Measurements from ENCODE around the gene TAB3.
A peak's percentile ranks its signal among the peaks of the same experiment; 100 is the strongest.

TAB3 gene

GRCh38 chrX:30889147-30890140 lies at the start of gene TAB3:
Gene TAB3 (minus strand): TSS chrX:30889254. CDS start chrX:30859588, 29,666 bp downstream.
- DNase-seq: peak; percentile 97

GRCh38 chrX:30938295-30938694 lies 49.2 kb upstream of the TAB3 start:
- DNase-seq: no peak

GRCh38 chrX:30935985-30936384 lies 46.9 kb upstream of the TAB3 start:
- no peak for DNase-seq

- DNase-seq: no peak
These were observed 42.9 kb upstream of the TAB3 start for GRCh38 chrX:30931920-30932319.

- DNase-seq: no peak
These were observed 41.6 kb upstream of the TAB3 start for GRCh38 chrX:30930679-30931078.

- DNase-seq: no peak
These were observed 41.1 kb upstream of the TAB3 start for GRCh38 chrX:30930143-30930542.

GRCh38 chrX:30920271-30920670 lies 31.2 kb upstream of the TAB3 start:
- DNase-seq: no peak

- no peak for DNase-seq
These were observed 29.4 kb upstream of the TAB3 start for GRCh38 chrX:30918480-30918879.

GRCh38 chrX:30913492-30913891 lies 24.4 kb upstream of the TAB3 start:
- no peak for DNase-seq

GRCh38 chrX:30910124-30910860 lies 21.2 kb upstream of the TAB3 start:
- peak; percentile 20 for DNase-seq

GRCh38 chrX:30906726-30907125 lies 17.7 kb upstream of the TAB3 start:
- DNase-seq: no peak

- no peak for DNase-seq
These were observed 16.3 kb upstream of the TAB3 start for GRCh38 chrX:30905321-30905720.

GRCh38 chrX:30904632-30905031 lies 15.6 kb upstream of the TAB3 start:
- no peak for DNase-seq

GRCh38 chrX:30904186-30904585 lies 15.1 kb upstream of the TAB3 start:
- no peak for DNase-seq

- DNase-seq: no peak
These were observed 11.2 kb upstream of the TAB3 start for GRCh38 chrX:30900227-30900626.

- no peak for DNase-seq
These were observed 9.8 kb upstream of the TAB3 start for GRCh38 chrX:30898886-30899285.

- no peak for DNase-seq
These were observed 6.3 kb upstream of the TAB3 start for GRCh38 chrX:30895370-30895769.

GRCh38 chrX:30893206-30893605 lies 4.2 kb upstream of the TAB3 start:
- DNase-seq: no peak

- no peak for DNase-seq
These were observed 3.5 kb upstream of the TAB3 start for GRCh38 chrX:30892591-30892990.

GRCh38 chrX:30888526-30889146 lies 418 bp downstream of the TAB3 start:
- DNase-seq: no peak

GRCh38 chrX:30887721-30888120 lies 1.3 kb downstream of the TAB3 start:
- no peak for DNase-seq

GRCh38 chrX:30887288-30887687 lies 1.8 kb downstream of the TAB3 start:
- no peak for DNase-seq

- no peak for DNase-seq
These were observed 3.9 kb downstream of the TAB3 start for GRCh38 chrX:30885136-30885535.

GRCh38 chrX:30883138-30883537 lies 5.9 kb downstream of the TAB3 start:
- no peak for DNase-seq
